GM21515 (cell line): ENCODE measurements around the gene APOM.

Experiments used
- ATAC-seq: cut with Tn5 transposase; IDR thresholded peaks from one replicate; pipeline ENCODE4 v1.9.1; 2021; ENCODE audit not compliant: unreplicated experiment

Gene APOM

DNA sequence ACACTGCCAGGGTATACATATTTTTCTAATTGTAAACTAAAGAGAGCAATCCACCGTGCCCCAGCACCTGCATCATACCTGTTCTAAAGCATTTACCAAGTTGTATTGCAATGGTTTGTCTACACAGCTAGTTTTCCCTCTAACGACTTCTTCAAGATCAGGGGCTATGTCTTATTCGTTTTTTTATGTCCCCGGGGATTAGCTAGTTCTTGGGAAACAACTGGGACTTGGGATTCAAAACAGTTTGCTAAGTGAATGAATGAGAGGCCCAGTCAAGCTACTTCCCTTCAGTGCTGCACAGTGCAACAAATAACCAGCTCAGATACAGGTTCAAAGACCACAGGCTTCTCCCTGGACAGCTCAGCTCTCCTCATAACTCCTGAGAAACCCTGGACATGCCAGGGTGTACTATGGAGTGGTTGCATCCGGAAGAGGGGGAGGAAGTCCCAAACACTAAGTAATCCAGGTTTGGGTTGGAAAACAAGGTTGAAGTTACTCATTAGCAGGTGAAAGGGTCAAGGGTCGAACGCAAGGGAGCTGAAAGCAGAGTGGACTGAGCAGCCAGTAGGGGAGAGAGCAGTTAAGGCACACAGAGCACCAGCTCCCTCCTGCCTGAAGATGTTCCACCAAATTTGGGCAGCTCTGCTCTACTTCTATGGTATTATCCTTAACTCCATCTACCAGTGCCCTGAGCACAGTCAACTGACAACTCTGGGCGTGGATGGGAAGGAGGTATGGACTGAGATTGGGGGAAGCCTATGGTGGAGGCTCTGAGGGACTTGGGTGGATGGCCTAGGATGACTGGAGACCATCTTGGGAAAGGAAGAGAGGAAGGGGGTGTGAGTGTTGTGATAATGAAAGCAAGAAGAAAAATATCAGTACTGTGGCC, at the start of gene APOM:
Gene APOM, plus strand, starts transcription at position 546 of the 889 bp plus-strand sequence. Its CDS starts 73 bp downstream, at position 619.
- ATAC-seq: no peak

DNA sequence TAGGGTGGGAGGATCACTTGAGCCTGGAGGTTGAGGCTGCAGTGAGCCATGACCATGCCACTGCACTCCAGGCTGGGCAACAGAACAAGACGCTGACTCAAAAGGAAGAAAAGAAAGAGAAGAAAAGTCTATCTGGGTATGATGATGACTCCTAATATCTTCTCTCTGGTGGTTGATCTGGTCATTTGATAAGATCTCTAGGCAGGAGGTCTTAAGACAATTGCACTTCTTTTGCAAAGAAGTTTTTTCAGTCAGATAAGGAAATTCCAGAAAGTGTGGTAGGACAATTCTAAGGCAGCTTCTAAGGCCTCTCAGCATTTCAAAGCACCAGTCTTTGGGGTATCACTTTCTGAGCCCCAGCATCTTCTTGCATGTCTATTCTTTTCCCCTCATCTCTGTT, 48.4 kb upstream of the APOM start:
- no peak for ATAC-seq

DNA sequence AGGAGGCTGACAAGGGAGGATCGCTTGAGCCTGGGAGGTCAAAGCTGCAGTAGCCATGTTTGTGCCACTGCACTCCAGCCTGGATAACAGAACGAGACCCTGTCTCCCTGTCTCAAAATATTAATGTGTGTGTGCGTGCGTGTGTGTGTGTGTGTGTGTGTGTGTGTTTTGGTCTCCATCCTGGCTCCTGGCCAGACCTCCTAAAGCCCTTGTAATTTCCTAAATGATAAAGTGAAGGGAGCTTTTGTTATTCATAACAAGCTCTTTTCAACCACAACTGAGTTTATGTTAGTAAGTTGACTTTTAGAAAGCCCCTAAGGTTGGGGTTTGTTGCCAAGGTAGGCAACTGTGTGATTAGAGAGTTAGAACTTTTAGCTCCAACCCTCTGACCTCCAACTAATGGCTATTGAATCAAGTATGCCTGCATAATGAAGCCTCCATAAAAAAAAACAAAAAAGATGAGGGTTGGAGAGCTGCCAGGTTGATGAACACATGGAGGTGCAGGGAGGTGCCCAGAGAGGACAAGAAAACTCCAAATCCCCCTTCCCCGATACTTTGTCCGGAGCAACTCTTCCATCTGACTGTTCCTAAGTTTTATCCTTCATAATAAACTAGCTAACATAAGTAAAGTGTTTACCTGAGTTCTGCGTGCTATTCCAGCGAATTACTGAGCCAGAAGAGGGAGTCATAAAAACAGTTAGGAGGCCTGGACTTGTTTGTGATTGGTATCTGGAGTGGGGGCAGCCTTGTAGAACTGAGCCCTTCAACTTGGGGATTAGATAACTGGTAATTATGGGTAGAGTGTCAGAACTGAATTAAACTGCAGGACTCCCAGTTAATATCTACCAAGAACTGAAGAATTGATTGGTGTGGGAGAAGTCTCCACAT, 45.9 kb upstream of the APOM start:
- ATAC-seq: no peak

DNA sequence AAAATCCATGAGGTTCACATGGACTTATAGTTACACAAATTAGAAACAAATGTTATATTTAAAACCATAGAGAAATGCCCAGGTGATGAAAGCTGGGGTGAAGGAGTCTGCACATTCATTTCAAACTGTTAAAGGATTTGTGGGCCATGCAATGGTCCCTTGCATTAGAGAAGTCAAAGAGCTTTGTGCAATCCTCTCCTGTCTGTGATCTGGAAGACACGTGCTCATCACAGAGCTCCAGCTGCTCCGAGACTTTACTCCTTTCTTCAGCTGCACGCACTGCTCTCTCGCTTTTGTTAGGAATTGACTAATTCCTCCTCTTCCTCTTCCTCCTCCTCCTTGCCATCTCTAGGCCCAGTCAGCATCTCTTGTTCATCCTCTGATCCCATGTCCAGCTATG, 44.7 kb upstream of the APOM start:
- ATAC-seq: no peak

GRCh38 chr6:31614075-31614619, 41.5 kb upstream of the APOM start:
- ATAC-seq: no peak

DNA sequence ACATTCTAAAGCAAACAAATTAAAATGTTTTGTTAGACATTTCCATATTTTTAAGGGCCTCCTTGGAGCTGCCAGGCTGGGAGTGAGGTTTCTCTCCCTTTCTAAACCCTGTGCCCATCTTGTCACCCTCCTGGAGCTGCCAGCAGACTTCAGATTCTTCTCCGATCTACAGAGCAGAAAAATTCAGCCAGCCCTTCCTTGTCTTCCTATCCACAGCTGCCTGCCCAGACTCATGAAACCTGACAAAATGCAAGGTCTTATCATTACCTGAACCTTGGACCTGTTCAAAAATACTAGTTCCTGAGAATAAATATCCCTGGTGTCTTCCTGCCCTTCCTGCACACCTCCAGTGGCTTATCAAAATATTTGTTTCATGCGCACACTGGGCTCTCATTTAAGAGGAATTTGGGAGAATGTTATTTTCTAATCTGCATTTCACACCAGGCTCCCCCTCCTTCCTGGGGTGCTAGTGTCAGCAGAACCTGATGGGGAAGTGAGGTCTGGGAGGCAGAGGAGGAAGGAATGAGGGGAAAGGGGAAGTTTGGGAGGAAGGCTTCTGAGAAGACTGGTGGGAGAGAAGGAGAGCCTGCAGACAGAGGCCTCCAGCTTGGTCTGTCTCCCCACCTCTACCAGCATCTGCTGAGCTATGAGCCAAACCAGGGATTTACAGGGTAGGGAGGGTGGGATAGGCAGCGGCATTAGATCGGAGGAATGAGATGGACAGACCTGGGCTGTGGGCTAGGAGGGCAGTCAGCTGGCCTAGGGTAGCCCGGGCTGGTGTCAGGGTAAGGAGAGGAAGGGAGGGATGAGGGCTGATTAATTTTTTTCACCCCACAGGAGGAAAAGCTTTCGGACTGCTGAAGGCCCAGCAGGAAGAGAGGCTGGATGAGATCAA, 40.8 kb upstream of the APOM start, which contains the start of gene AIF1:
Gene AIF1, plus strand, starts transcription at position 551 of the 895 bp plus-strand sequence. Its CDS starts 96 bp downstream, at position 647.
- no peak for ATAC-seq

DNA sequence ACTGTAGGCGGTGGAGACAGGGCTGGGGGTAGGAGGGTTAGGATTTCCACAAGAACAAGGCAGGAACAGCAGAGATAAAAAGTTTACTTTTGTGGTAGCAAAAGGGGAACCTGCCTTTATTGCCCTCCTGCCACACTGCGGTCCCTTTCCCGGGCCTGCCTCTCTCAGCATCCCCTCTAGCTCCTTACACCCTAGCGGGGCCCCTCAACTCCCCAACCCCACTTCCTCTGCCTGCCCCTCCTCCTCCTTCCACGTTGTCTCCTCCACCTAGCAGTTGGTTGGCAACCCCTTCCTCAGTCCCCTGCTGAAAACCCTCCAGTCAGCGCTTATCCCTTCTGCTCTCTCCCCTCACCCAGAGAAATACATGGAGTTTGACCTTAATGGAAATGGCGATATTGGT, 39.9 kb upstream of the APOM start:
- ATAC-seq: no peak

DNA sequence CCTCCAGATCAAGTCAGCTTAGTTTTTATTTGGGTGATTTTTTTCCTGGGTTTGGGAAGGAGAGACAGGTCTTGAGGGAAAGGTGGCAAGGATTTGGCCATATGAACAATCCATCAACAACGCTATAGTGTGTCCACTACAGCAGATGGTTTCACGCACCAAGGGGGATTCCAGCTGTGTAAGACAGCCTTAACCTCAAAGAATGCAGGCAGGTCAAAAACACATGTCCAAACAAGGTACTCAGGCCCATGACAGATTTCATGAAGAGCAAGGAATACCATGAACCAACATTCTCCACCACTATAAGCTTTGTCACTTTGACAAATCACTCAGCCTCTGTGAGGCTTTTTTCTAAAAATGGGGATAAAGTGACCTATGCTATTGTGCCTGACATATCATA, 38.7 kb upstream of the APOM start:
- no peak for ATAC-seq

- peak; percentile 79 for ATAC-seq
Measured at GRCh38 chr6:31619805-31620585, 35.7 kb upstream of the APOM start.

- peak; percentile 59 for ATAC-seq
Measured at GRCh38 chr6:31620586-31621319, 34.9 kb upstream of the APOM start, which contains the start of gene PRRC2A. Gene PRRC2A (plus strand): TSS chr6:31620715. CDS start chr6:31622790, 2,075 bp downstream.

GRCh38 chr6:31621320-31621939, 34.3 kb upstream of the APOM start:
- no peak for ATAC-seq

GRCh38 chr6:31621991-31622390, 33.7 kb upstream of the APOM start:
- no peak for ATAC-seq

DNA sequence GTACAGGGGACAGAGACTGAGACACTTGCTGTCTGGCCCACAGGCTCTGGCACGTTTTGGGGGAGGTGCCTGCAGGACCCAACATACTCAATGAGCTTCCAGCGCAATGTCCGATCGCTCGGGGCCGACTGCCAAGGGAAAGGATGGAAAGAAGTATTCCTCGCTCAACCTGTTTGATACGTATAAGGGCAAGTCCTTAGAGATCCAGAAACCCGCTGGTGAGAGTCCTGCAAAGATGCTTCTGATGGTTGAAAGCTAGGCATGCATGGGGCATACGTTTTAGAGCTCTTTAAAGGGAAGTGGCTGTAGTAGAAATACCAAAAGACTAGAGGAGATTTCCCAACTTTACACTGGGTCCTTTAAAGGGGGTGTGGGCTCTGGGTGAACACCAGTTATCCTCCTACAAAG, 33.0 kb upstream of the APOM start:
- no peak for ATAC-seq

DNA sequence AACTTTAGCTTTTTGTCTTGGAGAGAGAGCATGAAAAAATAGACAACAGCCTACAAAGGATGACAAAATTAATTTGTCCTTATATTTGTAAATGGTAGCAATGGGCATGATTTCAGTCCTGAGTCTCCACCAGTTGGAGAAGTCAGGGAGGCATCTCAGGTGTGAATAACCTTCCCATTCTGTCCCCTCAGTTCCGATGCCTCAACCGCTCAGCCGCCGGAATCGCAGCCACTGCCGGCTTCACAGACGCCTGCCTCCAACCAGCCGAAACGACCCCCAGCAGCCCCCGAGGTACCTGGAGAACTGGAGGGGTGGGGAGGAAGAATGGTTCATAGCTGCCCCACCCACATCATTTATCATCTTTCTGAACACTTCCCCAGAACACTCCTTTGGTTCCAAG, 31.6 kb upstream of the APOM start:
- no peak for ATAC-seq

- ATAC-seq: no peak
Measured at GRCh38 chr6:31626952-31627351, 28.7 kb upstream of the APOM start.

- ATAC-seq: no peak
Measured at GRCh38 chr6:31627690-31628287, 27.9 kb upstream of the APOM start.

DNA sequence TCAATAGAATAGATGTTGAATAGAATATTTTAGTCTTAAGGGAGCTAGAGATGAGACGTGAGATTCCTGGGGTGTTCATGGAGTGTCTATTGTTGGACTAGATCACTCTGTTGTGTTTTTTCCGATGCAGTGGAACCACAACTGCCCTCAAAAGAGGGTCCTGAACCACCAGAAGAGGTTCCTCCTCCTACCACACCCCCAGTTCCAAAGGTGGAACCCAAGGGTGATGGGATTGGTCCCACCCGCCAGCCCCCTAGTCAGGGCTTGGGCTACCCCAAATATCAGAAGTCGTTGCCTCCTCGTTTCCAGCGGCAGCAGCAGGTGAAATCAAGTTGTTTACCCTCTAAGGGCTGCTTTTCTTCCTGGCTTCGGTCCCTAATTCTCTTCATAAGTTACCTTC, 26.7 kb upstream of the APOM start:
- no peak for ATAC-seq
